ENCODE measurements around the gene GBA3.

The GBA3 gene

DNA sequence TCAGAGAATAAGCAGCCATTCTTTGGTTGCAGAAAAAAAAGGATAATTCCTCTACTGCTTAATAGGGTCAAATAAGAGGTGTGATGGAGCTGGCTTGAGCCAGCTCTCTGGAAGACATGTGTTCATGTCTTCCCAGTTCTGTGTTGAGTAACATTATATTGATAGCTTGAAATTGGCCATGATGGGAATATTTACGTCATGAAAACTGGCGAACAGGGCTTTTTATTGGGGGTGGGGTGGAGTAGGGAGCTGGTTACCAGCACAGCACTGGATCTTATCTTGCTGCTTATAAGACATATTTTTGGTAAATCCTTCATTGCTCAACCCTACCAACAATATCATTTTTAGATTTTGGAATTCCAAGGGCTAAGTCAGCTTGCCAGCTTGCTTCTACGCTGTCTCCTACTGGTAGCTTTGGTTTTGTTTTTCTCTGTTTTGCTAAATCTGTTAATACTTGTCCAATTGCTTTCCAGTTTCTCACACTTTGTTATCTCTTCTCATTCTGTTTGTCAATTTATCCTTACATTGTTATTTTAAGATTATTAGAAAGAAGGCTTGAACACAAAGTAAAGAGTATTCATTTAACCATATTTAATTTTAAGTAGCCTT, 25.3 kb upstream of the GBA3 start:
- no peak overlapping the region for H3K4me3 ChIP-seq (ENCODE audit: low read depth, low read length)
- peak; percentile 7 for DNase-seq (ENCODE audit: low read depth)
- TF ChIP-seq, protein P1, sequence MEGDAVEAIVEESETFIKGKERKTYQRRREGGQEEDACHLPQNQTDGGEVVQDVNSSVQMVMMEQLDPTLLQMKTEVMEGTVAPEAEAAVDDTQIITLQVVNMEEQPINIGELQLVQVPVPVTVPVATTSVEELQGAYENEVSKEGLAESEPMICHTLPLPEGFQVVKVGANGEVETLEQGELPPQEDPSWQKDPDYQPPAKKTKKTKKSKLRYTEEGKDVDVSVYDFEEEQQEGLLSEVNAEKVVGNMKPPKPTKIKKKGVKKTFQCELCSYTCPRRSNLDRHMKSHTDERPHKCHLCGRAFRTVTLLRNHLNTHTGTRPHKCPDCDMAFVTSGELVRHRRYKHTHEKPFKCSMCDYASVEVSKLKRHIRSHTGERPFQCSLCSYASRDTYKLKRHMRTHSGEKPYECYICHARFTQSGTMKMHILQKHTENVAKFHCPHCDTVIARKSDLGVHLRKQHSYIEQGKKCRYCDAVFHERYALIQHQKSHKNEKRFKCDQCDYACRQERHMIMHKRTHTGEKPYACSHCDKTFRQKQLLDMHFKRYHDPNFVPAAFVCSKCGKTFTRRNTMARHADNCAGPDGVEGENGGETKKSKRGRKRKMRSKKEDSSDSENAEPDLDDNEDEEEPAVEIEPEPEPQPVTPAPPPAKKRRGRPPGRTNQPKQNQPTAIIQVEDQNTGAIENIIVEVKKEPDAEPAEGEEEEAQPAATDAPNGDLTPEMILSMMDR (conservative IDR thresholded peaks at IDR 0.05; ENCODE audit: low read depth, low read length) = peak; percentile 9

DNA sequence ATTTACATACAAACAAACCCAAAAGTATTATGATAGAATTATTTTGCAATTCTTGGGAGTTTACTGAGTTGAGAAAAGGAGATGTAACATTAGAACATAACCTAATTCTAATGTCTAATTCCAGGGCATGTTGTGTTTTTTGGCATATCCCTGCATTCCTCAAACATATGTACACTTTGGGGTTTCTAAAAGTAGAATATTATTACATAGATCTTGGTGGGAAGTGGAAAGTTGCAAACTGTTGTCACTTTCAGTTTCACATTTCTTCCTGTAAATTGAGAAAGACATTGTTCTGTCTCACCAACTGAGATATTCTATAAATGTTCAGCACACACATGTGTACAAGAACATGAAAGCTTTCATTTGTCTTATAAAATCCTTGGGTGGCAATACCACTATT, 24.4 kb upstream of the GBA3 start:
- TF ChIP-seq, protein P1 (conservative IDR thresholded peaks at IDR 0.05; ENCODE audit: low read depth, low read length) = no peak
- H3K4me3 ChIP-seq (ENCODE audit: low read depth, low read length) = no peak overlapping the region
- DNase-seq (ENCODE audit: low read depth) = peak; percentile 75

DNA sequence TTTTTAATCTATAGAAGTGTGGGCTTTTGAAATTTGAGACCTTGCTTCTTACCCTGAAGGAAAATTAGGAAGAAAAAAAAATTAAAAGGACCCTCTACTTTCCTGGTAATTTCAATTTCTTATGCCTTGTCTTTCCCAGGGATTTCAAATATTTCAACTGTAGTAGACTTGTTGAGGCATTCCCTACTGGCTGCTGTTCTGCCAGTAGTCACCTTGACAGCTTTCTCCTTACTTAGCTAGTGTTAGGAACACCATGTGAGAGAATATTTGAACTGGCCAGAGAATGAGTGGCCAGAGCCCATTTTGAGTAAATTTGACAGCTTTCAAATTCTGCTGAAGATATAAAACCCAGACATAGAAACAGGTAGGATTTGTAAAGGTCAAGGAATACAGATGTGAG, 24.0 kb upstream of the GBA3 start:
- TF ChIP-seq, protein P1 (conservative IDR thresholded peaks at IDR 0.05; ENCODE audit: low read depth, low read length) = no peak
- DNase-seq (ENCODE audit: low read depth) = peak; percentile 1
- H3K4me3 ChIP-seq (ENCODE audit: low read depth, low read length) = no peak overlapping the region

DNA sequence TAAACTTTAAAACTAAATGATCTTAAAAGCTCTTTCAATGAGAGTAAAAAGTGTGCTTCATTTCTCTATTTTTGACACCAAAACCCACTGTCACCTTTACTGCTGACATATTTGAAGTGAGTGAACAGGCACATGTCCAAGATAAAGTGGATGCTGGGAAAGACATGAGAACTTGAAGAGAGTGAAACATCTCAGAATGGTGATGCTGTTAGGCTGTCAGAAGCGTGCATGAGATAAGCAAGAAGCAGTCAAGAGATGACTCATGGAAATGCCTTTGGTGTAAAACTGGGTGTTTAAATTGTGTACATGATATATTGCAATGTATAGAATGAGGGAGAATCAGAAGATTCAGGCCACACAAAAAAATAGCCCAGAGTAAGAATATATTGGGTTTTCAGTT, 21.8 kb upstream of the GBA3 start:
- DNase-seq (ENCODE audit: low read depth) = peak; percentile 57
- TF ChIP-seq, protein P1 (conservative IDR thresholded peaks at IDR 0.05; ENCODE audit: low read depth, low read length) = no peak

DNA sequence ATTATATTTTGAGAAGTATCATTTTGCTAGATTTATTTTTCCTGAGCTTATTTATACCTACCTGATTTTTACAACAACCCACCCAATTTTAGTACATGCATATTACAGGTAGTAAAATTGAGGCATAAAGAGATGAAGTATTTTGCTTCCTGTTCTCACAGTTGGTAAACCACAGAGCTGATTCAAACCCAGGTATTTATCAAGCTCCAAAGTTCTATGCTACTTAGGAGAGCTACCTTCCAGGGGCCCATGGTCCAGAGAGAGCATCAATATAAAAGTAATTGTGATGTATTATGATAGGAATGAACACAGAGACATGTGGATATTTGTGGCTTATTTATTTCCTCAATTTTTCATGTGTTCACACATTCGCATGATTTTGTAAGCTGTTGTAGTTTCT, 20.2 kb upstream of the GBA3 start:
- TF ChIP-seq, protein P1 (conservative IDR thresholded peaks at IDR 0.05; ENCODE audit: low read depth, low read length) = no peak
- no peak for DNase-seq (ENCODE audit: low read depth)
- H3K4me3 ChIP-seq (ENCODE audit: low read depth, low read length) = no peak overlapping the region

More for the DNA sequence above, 21.8 kb upstream of the GBA3 start:
- no peak overlapping the region for H3K4me3 ChIP-seq (ENCODE audit: low read depth, low read length)

DNA sequence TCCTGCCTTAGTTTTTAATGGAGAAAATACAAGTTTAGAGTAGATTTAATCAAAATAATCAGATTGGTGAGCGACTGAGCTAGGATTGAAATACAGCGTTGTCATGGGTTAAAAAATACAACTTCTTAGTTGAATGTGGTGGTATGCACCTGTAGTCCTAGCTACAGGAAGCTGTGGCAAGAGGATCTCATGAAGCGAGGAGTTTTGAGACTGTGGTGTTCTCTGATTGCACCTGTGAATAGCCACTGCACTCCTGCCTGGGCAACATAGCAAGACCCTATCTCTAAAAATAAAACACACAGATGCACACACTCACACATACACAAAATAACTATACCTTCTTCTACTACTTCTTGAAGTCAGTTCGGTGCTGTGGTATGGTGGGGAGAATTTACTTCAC, 19.8 kb upstream of the GBA3 start:
- no peak overlapping the region for H3K4me3 ChIP-seq (ENCODE audit: low read depth, low read length)
- TF ChIP-seq, protein P1 (conservative IDR thresholded peaks at IDR 0.05; ENCODE audit: low read depth, low read length) = no peak
- DNase-seq (ENCODE audit: low read depth) = no peak

DNA sequence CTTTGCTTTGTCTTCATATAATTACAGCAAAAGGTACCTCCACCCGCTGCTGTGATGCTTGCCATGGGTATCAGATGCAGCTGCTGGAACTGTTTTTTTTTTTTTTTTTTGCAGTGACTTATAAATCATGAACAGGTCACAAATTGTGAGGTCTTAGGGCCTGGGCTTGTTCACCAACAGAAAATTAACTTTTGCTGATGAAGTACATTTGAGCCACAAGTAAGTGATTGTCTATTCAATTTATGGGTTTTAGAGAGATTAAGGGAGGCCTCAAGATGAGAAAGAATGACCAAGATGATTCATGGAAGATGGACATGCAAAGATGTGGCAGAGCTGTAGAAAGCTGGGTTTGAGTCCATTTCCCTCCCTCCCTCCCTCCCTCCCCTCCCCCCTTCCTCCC, 18.0 kb upstream of the GBA3 start:
- TF ChIP-seq, protein P1 (conservative IDR thresholded peaks at IDR 0.05; ENCODE audit: low read depth, low read length) = no peak

More for the DNA sequence above, 18.0 kb upstream of the GBA3 start:
- no peak overlapping the region for H3K4me3 ChIP-seq (ENCODE audit: low read depth, low read length)
- no peak for DNase-seq (ENCODE audit: low read depth)
